HCT116 (cell line): ENCODE measurements around the gene CALR. TPM values are rescaled to one million over a fixed set of nuclear protein-coding genes. Genes with fewer than 3 reads are reported as not detected.

Experiments used
- ATAC-seq: fragments of 200-7000 bp; cut with Tn5 transposase; 2 replicates; pipeline ENCODE4 v1.9.1; 2020; ENCODE audit warnings: mild to moderate bottlenecking, moderate library complexity
- BruUV-seq: library from RNA; stranded (reverse); fragments of 400-500 nt; replicated peaks from 2 replicates; lab custom pipeline; 2021; lab: Mats Ljungman, UMichigan
- CTCF ChIA-PET: fragments of 300-600 bp; sonication (Branson Sonifier 250); formaldehyde crosslinking; loops from one replicate; lab custom pipeline; 2021; ENCODE audit warnings: antibody characterized with exemption; lab: Charles Lee
- POLR2A ChIA-PET: fragments of 300-600, 350-600 bp; sonication (Branson Sonifier 250); formaldehyde crosslinking; loops from one replicate; lab custom pipeline; 2021; ENCODE audit warnings: antibody characterized with exemption; lab: Charles Lee
- RAD21 ChIA-PET, 2 experiments: fragments of 300-600 bp; sonication (Branson Sonifier 250); formaldehyde crosslinking; loops; one replicate each; lab custom pipeline; 2023; ENCODE audit warnings: low total read pairs in 2 of 2; ENCODE audit not compliant: uncharacterized antibody in 2 of 2, unreplicated experiment in 2 of 2, low non-redundant PET in 1 of 2; lab: Charles Lee
- DNase-seq: peaks from one replicate; pipeline ENCODE4 v3.0.0-alpha.2; 2010; ENCODE audit warnings: low read depth, low spot score
- H2AFZ ChIP-seq: fragments of 200-600 bp; shearing (Covaris generic), sonication (generic); 2 replicates; pipeline ENCODE4 v1.6.1; 2017; ENCODE audit warnings: low read depth, mixed run types, mixed read lengths, antibody characterized with exemption, low read length; ENCODE audit not compliant: poor library complexity, severe bottlenecking
- H3K27ac ChIP-seq: 2 replicates; pipeline ENCODE4 v1.5.1; 2012; ENCODE audit warnings: low read depth, low read length
- H3K27me3 ChIP-seq: fragments of 200-600 bp; sonication (generic); 2 replicates; pipeline ENCODE4 v1.6.1; 2016; ENCODE audit warnings: mixed run types, low read length, mixed read lengths; ENCODE audit not compliant: insufficient read depth
- H3K36me3 ChIP-seq, 2 experiments: fragments of 200-500 bp in 1 of 2; fragments of 200-600 bp in 1 of 2; sonication (Bioruptor generic) in 1 of 2; sonication (generic) in 1 of 2; 2 replicates each; pipeline versions ENCODE4 v1.5.1 to v1.6.1; 2014 to 2016; ENCODE audit warnings: low read length in 2 of 2, inconsistent platforms in 1 of 2, mixed read lengths in 1 of 2, mixed run types in 1 of 2; ENCODE audit not compliant: insufficient read depth in 2 of 2, control insufficient read depth in 1 of 2
- H3K4me1 ChIP-seq, 2 experiments: fragments of 200-600 bp in 1 of 2; sonication (generic) in 1 of 2; 2 replicates each; pipeline versions ENCODE4 v1.5.1 to v1.6.1; 2012 to 2017; ENCODE audit warnings: low read length in 2 of 2, inconsistent platforms in 1 of 2, mild to moderate bottlenecking in 1 of 2, mixed read lengths in 1 of 2, mixed run types in 1 of 2, moderate library complexity in 1 of 2; ENCODE audit not compliant: insufficient read depth in 2 of 2, control insufficient read depth in 1 of 2
- H3K4me2 ChIP-seq: fragments of 200-600 bp; sonication (generic); 2 replicates; pipeline ENCODE4 v1.6.1; 2017; ENCODE audit warnings: mixed run types, low read length, mixed read lengths
- H3K4me3 ChIP-seq, 2 experiments: fragments of 200-600 bp in 1 of 2; sonication (generic) in 1 of 2; replicated peaks in 1 of 2; 2 replicates each; pipeline ENCODE4 v1.5.1; 2011 to 2016; ENCODE audit warnings: low read length in 2 of 2, control low read depth in 1 of 2, low read depth in 1 of 2, mild to moderate bottlenecking in 1 of 2, mixed read lengths in 1 of 2, mixed run types in 1 of 2
- H3K79me2 ChIP-seq: fragments of 200-600 bp; sonication (generic); 2 replicates; pipeline ENCODE4 v1.6.1; 2017; ENCODE audit warnings: mild to moderate bottlenecking, mixed run types, low read length, moderate library complexity, mixed read lengths; ENCODE audit not compliant: insufficient read depth
- H3K9ac ChIP-seq: fragments of 200-600 bp; sonication (generic); 2 replicates; pipeline ENCODE4 v1.6.1; 2016; ENCODE audit warnings: low read length, mixed read lengths
- H3K9me2 ChIP-seq: fragments of 200-600 bp; sonication (generic), shearing (Covaris generic); 2 replicates; pipeline ENCODE4 v1.6.1; 2017; ENCODE audit warnings: mixed run types, mild to moderate bottlenecking, moderate library complexity; ENCODE audit not compliant: insufficient read depth
- H3K9me3 ChIP-seq, 2 experiments: fragments of 200-500 bp in 1 of 2; fragments of 200-600 bp in 1 of 2; sonication (Bioruptor generic) in 1 of 2; sonication (generic) in 1 of 2; 2 replicates each; pipeline ENCODE4 v1.6.1; 2014 to 2017; ENCODE audit warnings: low read length in 2 of 2, mixed read lengths in 2 of 2, inconsistent platforms in 1 of 2, low read depth in 1 of 2, mild to moderate bottlenecking in 1 of 2, mixed run types in 1 of 2, moderate library complexity in 1 of 2; ENCODE audit not compliant: control insufficient read depth in 1 of 2, insufficient read depth in 1 of 2
- H4K20me1 ChIP-seq: fragments of 200-600 bp; sonication (generic), shearing (Covaris generic); 2 replicates; pipeline ENCODE4 v1.6.1; 2017; ENCODE audit warnings: mixed run types, mild to moderate bottlenecking, moderate library complexity; ENCODE audit not compliant: insufficient read depth
- CBX3 ChIP-seq: IDR thresholded peaks from 2 replicates; pipeline ENCODE4 v1.6.1; 2012; ENCODE audit warnings: low read depth
- CEBPB ChIP-seq: IDR thresholded peaks from 2 replicates; pipeline ENCODE4 v1.6.1; 2012; ENCODE audit warnings: low read depth
- CTCF ChIP-seq, 3 experiments: fragments of 200-600 bp in 1 of 3; sonication (generic) in 1 of 3; IDR thresholded peaks in 2 of 3; conservative IDR thresholded peaks in 1 of 3; 2 replicates each; pipeline ENCODE4 v1.5.1; 2012 to 2017; ENCODE audit warnings: low read depth in 2 of 3, low read length in 2 of 3, antibody characterized with exemption in 1 of 3, borderline replicate concordance in 1 of 3, control low read depth in 1 of 3, mild to moderate bottlenecking in 1 of 3, mixed read lengths in 1 of 3, mixed run types in 1 of 3, moderate library complexity in 1 of 3; ENCODE audit not compliant: insufficient read depth in 1 of 3
- EZH2 ChIP-seq: fragments of 200-600 bp; sonication (generic); IDR thresholded peaks from 2 replicates; pipeline ENCODE4 v1.6.1; 2017; ENCODE audit warnings: antibody characterized with exemption, mixed run types
- EZH2phosphoT487 ChIP-seq: fragments of 200-600 bp; IDR thresholded peaks from 2 replicates; pipeline ENCODE4 v1.6.1; 2018; ENCODE audit warnings: antibody characterized with exemption, borderline replicate concordance
- FOSL1 ChIP-seq: IDR thresholded peaks from 2 replicates; pipeline ENCODE4 v1.6.1; 2012; ENCODE audit warnings: low read depth
- JUND ChIP-seq: IDR thresholded peaks from 2 replicates; pipeline ENCODE4 v1.6.1; 2012
- POLR2AphosphoS5 ChIP-seq: IDR thresholded peaks from 2 replicates; pipeline ENCODE4 v1.6.1; 2011; ENCODE audit warnings: mild to moderate bottlenecking, low read depth, low read length, moderate library complexity
- SIN3A ChIP-seq: IDR thresholded peaks from 2 replicates; pipeline ENCODE4 v1.6.1; 2012; ENCODE audit warnings: low read depth
- SP1 ChIP-seq: IDR thresholded peaks from 2 replicates; pipeline ENCODE4 v1.6.1; 2012; ENCODE audit warnings: low read depth
- TCF7L2 ChIP-seq: IDR thresholded peaks from 2 replicates; pipeline ENCODE4 v1.7.0; 2011; ENCODE audit warnings: borderline replicate concordance, inconsistent platforms; ENCODE audit not compliant: insufficient read depth, insufficient read length; ENCODE audit errors: extremely low read depth
- ZBTB33 ChIP-seq: IDR thresholded peaks from 2 replicates; pipeline ENCODE4 v1.6.1; 2011; ENCODE audit warnings: mild to moderate bottlenecking, low read length, moderate library complexity; ENCODE audit not compliant: insufficient replicate concordance; ENCODE audit errors: extremely low read depth
- ZFX ChIP-seq: fragments of 450-650 bp; IDR thresholded peaks from 2 replicates; pipeline ENCODE4 v1.6.1; 2017
- ZNF274 ChIP-seq: fragments of 200-500 bp; sonication (Bioruptor generic); IDR thresholded peaks from 2 replicates; pipeline ENCODE4 v1.6.1; 2014; ENCODE audit warnings: mild to moderate bottlenecking, low read depth, low read length, inconsistent platforms
- intact Hi-C: fragments of 100-400 bp; cut with micrococcal nuclease; formaldehyde crosslinking; loops from 2 replicates; pipeline ENCODE4 v1.10.0; 2022
- total RNA-seq: library from RNA; stranded (reverse); gene quantifications from one replicate; pipeline ENCODE4 v1.2.1, GENCODE V29; 2021; ENCODE audit not compliant: unreplicated experiment
- TF ChIP-seq, protein P1 (sequence below): IDR thresholded peaks from 2 replicates; pipeline ENCODE4 v1.6.1; 2012

Gene CALR
- total RNA-seq, 1 experiment from 2014 or later, result 739 TPM

GRCh38 chr19:12953138-12953798 lies 14.9 kb downstream of the CALR start:
- intact Hi-C loops, result no loop called here
- H3K27ac ChIP-seq, result no peak overlapping the region

More at GRCh38 chr19:12953138-12953798, 14.9 kb downstream of the CALR start:
- Histone ChIP-seq H3K79me2 (peaks cover 70% of the 10 kb centered on the region), H3K36me3 (peaks cover 29 to 46% of the 10 kb centered on the region in 2 experiments), H3K9ac (no peak overlapping the region), H3K9me3 (no peaks in the 10 kb centered on the region), H3K27me3 (no peaks in the 10 kb centered on the region), H3K4me2 (no peak overlapping the region), H3K4me1 (peaks cover 9 to 29% of the 10 kb centered on the region in 2 experiments), H3K9me2 (no peaks in the 10 kb centered on the region), H2AFZ (no peak overlapping the region), H4K20me1 (no peaks in the 10 kb centered on the region; the same call in 1 of the 2 replicates), H3K4me3 (no peak overlapping the region)
- CTCF ChIA-PET, result interaction anchor here (1.6 kb wide), 1 partner anchor 12 kb away, joined by 6 read pairs; no protein-coding TSS in a partner anchor
- POLR2A ChIA-PET, result interaction anchor here (1.7 kb wide), 1 partner anchor 12 kb away, joined by 5 read pairs; no protein-coding TSS in a partner anchor
- TSS peak; percentile 65 for BruUV-seq
- RAD21 ChIA-PET, result no interaction called here
- TF ChIP-seq SIN3A (no peak), FOSL1 (no peak), POLR2AphosphoS5 (no peak), CBX3 (no peak), ZBTB33 (no peak), EZH2phosphoT487 (no peak), ZNF274 (no peak), ZFX (no peak), SP1 (no peak), CTCF (IDR thresholded peaks at IDR 0.05 in 2 of 3, conservative IDR thresholded peaks at IDR 0.05 in 1 of 3; ENCODE audit: borderline replicate concordance in 1 of 3, insufficient read depth in 1 of 3, low read depth in 2 of 3, low read length in 2 of 3) (no peak), TCF7L2 (no peak), JUND (no peak), CEBPB (no peak), EZH2 (no peak)
- TF ChIP-seq, protein P1, sequence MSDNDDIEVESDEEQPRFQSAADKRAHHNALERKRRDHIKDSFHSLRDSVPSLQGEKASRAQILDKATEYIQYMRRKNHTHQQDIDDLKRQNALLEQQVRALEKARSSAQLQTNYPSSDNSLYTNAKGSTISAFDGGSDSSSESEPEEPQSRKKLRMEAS, result no peak
- DNase-seq, result no peak
- no peak for ATAC-seq
